Measurements from ENCODE around the gene ATP8A2. TPM values are rescaled to one million over a fixed set of nuclear protein-coding genes. Genes with fewer than 3 reads are reported as not detected.

ATP8A2 gene
- polyA plus RNA-seq, 3 donors = not detected

GRCh38 chr13:25910991-25911419 is 539.2 kb downstream of the ATP8A2 start:
- intact Hi-C loops (cut with micrococcal nuclease) = no loop called here
- Mint-ChIP-seq H3K27ac (no peak overlapping the region), H3K9me3 (peaks cover 0 to 10% (median 2%) of the 10 kb centered on the region in 7 donors), H3K4me1 (no peaks in the 10 kb centered on the region), H3K27me3 (ENCODE audit: low read depth in 3 of 3) (peaks cover 0 to 2% (median 0%) of the 10 kb centered on the region in 3 donors), H3K36me3 (no peaks in the 10 kb centered on the region), H3K4me3 (no peak overlapping the region)
- Histone ChIP-seq H3K9me3 (replicated peaks in 1 of 2; ENCODE audit: control insufficient read depth in 1 of 2, insufficient read depth in 1 of 2, low read length in 2 of 2) (no peaks in the 10 kb centered on the region), H3K27me3 (ENCODE audit: control insufficient read depth in 2 of 2, insufficient read depth in 2 of 2, low read length in 2 of 2) (no peaks in the 10 kb centered on the region), H3K27ac (ENCODE audit: low read depth in 1 of 2, low read length in 2 of 2) (no peak overlapping the region), H4K20me1 (ENCODE audit: insufficient read depth, low read length) (no peaks in the 10 kb centered on the region), H3K4me2 (replicated peaks; ENCODE audit: extremely low read depth, low read length, poor library complexity, severe bottlenecking) (no peak overlapping the region), H3K9ac (ENCODE audit: insufficient read depth, low read length, poor library complexity, severe bottlenecking) (no peak overlapping the region), H3K36me3 (replicated peaks in 1 of 2; ENCODE audit: control insufficient read depth in 1 of 2, insufficient read depth in 2 of 2, low read length in 2 of 2) (no peaks in the 10 kb centered on the region), H2AFZ (ENCODE audit: insufficient read depth, low read depth, low read length, poor library complexity, severe bottlenecking) (no peak overlapping the region), H3K4me1 (ENCODE audit: control insufficient read depth in 1 of 2, insufficient read depth in 2 of 2, low read length in 2 of 2) (peaks cover 0 to 5% of the 10 kb centered on the region in 2 donors), H3K79me2 (ENCODE audit: insufficient read depth, low read length) (no peaks in the 10 kb centered on the region), H3K4me3 (replicated peaks in 1 of 3; ENCODE audit: low read depth in 2 of 3, low read length in 3 of 3) (no peak overlapping the region)
- DNase-seq = no peak
- TF ChIP-seq CTCF (IDR thresholded peaks at IDR 0.05) = no peak

- Mint-ChIP-seq H3K4me1 (no peaks in the 10 kb centered on the region), H3K27me3 (ENCODE audit: low read depth in 3 of 3) (peaks cover 0 to 8% (median 2%) of the 10 kb centered on the region in 3 donors), H3K27ac (no peak overlapping the region), H3K36me3 (no peaks in the 10 kb centered on the region), H3K4me3 (no peak overlapping the region), H3K9me3 (peaks cover 0 to 10% (median 5%) of the 10 kb centered on the region in 7 donors)
- H3K27ac ChIP-seq (ENCODE audit: low read depth in 1 of 2, low read length in 2 of 2) = no peak overlapping the region
- no peak overlapping the region for H3K4me2 ChIP-seq (replicated peaks; ENCODE audit: extremely low read depth, low read length, poor library complexity, severe bottlenecking)
- H3K79me2 ChIP-seq (ENCODE audit: insufficient read depth, low read length) = no peaks in the 10 kb centered on the region
- no peaks in the 10 kb centered on the region for H3K27me3 ChIP-seq (ENCODE audit: control insufficient read depth in 2 of 2, insufficient read depth in 2 of 2, low read length in 2 of 2)
- H4K20me1 ChIP-seq (ENCODE audit: insufficient read depth, low read length) = no peaks in the 10 kb centered on the region
- TF ChIP-seq CTCF (IDR thresholded peaks at IDR 0.05) = no peak
- no peaks in the 10 kb centered on the region for H3K4me1 ChIP-seq (ENCODE audit: control insufficient read depth in 1 of 2, insufficient read depth in 2 of 2, low read length in 2 of 2)
- intact Hi-C loops (cut with micrococcal nuclease) = no loop called here
- no peaks in the 10 kb centered on the region for H3K36me3 ChIP-seq (replicated peaks in 1 of 2; ENCODE audit: control insufficient read depth in 1 of 2, insufficient read depth in 2 of 2, low read length in 2 of 2)
- no peak for DNase-seq
- WGBS (ENCODE audit: insufficient coverage) = no CpG with 5 or more reads among the region's 4 CpGs
- no peak overlapping the region for H3K4me3 ChIP-seq (replicated peaks in 1 of 3; ENCODE audit: low read depth in 2 of 3, low read length in 3 of 3)
- no peaks in the 10 kb centered on the region for H3K9me3 ChIP-seq (replicated peaks in 1 of 2; ENCODE audit: control insufficient read depth in 1 of 2, insufficient read depth in 1 of 2, low read length in 2 of 2)
- no peak overlapping the region for H2AFZ ChIP-seq (ENCODE audit: insufficient read depth, low read depth, low read length, poor library complexity, severe bottlenecking)
- no peak overlapping the region for H3K9ac ChIP-seq (ENCODE audit: insufficient read depth, low read length, poor library complexity, severe bottlenecking)
Measured at GRCh38 chr13:25912961-25913360, 541.2 kb downstream of the ATP8A2 start.

Measured in CD14-positive monocyte (primary cell).